NCI-H1694 (cell line): Measurements from ENCODE around the gene CNR2.
"Not testable (repeated sequence)": the region's sequence is repeated elsewhere in the genome, so short reads cannot be mapped to it uniquely, and the experiment has no call there.

Source experiments
- DNase-seq: peaks from one replicate; lab custom pipeline; 2025; lab: John Stamatoyannopoulos, UW

CNR2 gene

GRCh38 chr1:23885222-23885621 is 27.9 kb downstream of the CNR2 start:
- DNase-seq = no peak

GRCh38 chr1:23882746-23883145 is 30.4 kb downstream of the CNR2 start:
- no peak for DNase-seq

GRCh38 chr1:23879809-23880208 is 33.4 kb downstream of the CNR2 start:
- DNase-seq = no peak

- DNase-seq = no peak
These were observed 34.5 kb downstream of the CNR2 start for GRCh38 chr1:23878668-23879067.

- DNase-seq = no peak
These were observed 37.8 kb downstream of the CNR2 start for GRCh38 chr1:23875382-23875781.

GRCh38 chr1:23872421-23872820 is 40.7 kb downstream of the CNR2 start:
- DNase-seq = no peak

GRCh38 chr1:23869051-23869450 is 44.1 kb downstream of the CNR2 start:
- no peak for DNase-seq

GRCh38 chr1:23868557-23869016 is 44.6 kb downstream of the CNR2 start:
- no peak for DNase-seq

- DNase-seq = peak; percentile 79
These were observed 45.1 kb downstream of the CNR2 start, which contains the start of gene FUCA1 for GRCh38 chr1:23867895-23868556. Gene FUCA1, minus strand, starts transcription at chr1:23868290. Its CDS starts 4 bp downstream, at chr1:23868286.

- no peak for DNase-seq
These were observed 45.6 kb downstream of the CNR2 start for GRCh38 chr1:23867542-23867894.

- no peak for DNase-seq
These were observed 47.6 kb downstream of the CNR2 start for GRCh38 chr1:23865543-23865930.

- DNase-seq = no peak
These were observed 48.2 kb downstream of the CNR2 start for GRCh38 chr1:23864801-23865542.

GRCh38 chr1:23862640-23863039 is 50.5 kb downstream of the CNR2 start:
- no peak for DNase-seq

- no peak for DNase-seq
These were observed 58.6 kb downstream of the CNR2 start for GRCh38 chr1:23854568-23854967.

GRCh38 chr1:23853124-23853523 is 60.0 kb downstream of the CNR2 start:
- DNase-seq = not testable (repeated sequence)

GRCh38 chr1:23851406-23851805 is 61.8 kb downstream of the CNR2 start:
- DNase-seq = not testable (repeated sequence)

- no peak for DNase-seq
These were observed 64.2 kb downstream of the CNR2 start for GRCh38 chr1:23848673-23849616.

- not testable (repeated sequence) for DNase-seq
These were observed 65.6 kb downstream of the CNR2 start for GRCh38 chr1:23847482-23848095.

GRCh38 chr1:23845163-23845562 is 68.0 kb downstream of the CNR2 start:
- DNase-seq = no peak

- no peak for DNase-seq
These were observed 69.5 kb downstream of the CNR2 start for GRCh38 chr1:23843644-23844043.

- DNase-seq = no peak
These were observed 74.7 kb downstream of the CNR2 start for GRCh38 chr1:23838401-23838866.

GRCh38 chr1:23837908-23838307 is 75.3 kb downstream of the CNR2 start:
- no peak for DNase-seq
